H54 (cell line): ENCODE data around the gene CACNA1I.

Experiments
- DNase-seq: peaks from one replicate; pipeline ENCODE4 v3.0.0; 2011; ENCODE audit warnings: low spot score, mixed read lengths; ENCODE audit not compliant: insufficient read length
- FAIRE-seq: peaks from 3 replicates; lab custom pipeline; 2011; peaks lifted over from hg19 to GRCh38; lab: Jason Lieb, UNC
- POLR2A ChIP-seq: IDR thresholded peaks from 2 replicates; pipeline ENCODE4 v1.6.1; 2011; ENCODE audit warnings: low read depth, mild to moderate bottlenecking, low read length

CACNA1I gene

GRCh38 chr22:39530116-39530515 lies 40.4 kb upstream of the CACNA1I start:
- TF ChIP-seq POLR2A, result no peak
- DNase-seq (no peak), FAIRE-seq (no peak)

GRCh38 chr22:39530692-39531331 lies 39.7 kb upstream of the CACNA1I start:
- FAIRE-seq, result no peak

GRCh38 chr22:39532215-39533073 lies 38.1 kb upstream of the CACNA1I start, which contains the start of gene RPS19BP1:
Gene RPS19BP1, minus strand, starts transcription at chr22:39532748. Its CDS starts 10 bp downstream, at chr22:39532738.
- peak; percentile 65 for FAIRE-seq
- DNase-seq, result peak; percentile 84
- TF ChIP-seq POLR2A, result peak; percentile 81

More at GRCh38 chr22:39530692-39531331, 39.7 kb upstream of the CACNA1I start:
- no peak for TF ChIP-seq POLR2A
- no peak for DNase-seq

GRCh38 chr22:39534092-39534506 lies 36.5 kb upstream of the CACNA1I start:
- DNase-seq (no peak), FAIRE-seq (no peak)
- no peak for TF ChIP-seq POLR2A

- no peak for TF ChIP-seq POLR2A
- DNase-seq (peak; percentile 63), FAIRE-seq (no peak)
These were observed 35.8 kb upstream of the CACNA1I start for GRCh38 chr22:39534591-39535356.

- no peak for FAIRE-seq
These were observed 35.2 kb upstream of the CACNA1I start for GRCh38 chr22:39535357-39535725.

GRCh38 chr22:39535831-39536449 lies 34.6 kb upstream of the CACNA1I start:
- FAIRE-seq (no peak), DNase-seq (no peak)
- TF ChIP-seq POLR2A, result no peak

More at GRCh38 chr22:39535357-39535725, 35.2 kb upstream of the CACNA1I start:
- TF ChIP-seq POLR2A, result no peak
- DNase-seq, result no peak

- DNase-seq, result no peak
- no peak for TF ChIP-seq POLR2A
- FAIRE-seq, result no peak
These were observed 33.8 kb upstream of the CACNA1I start for GRCh38 chr22:39536711-39537110.

GRCh38 chr22:39537975-39538374 lies 32.6 kb upstream of the CACNA1I start:
- FAIRE-seq, result no peak
- DNase-seq, result no peak
- TF ChIP-seq POLR2A, result no peak

- FAIRE-seq (no peak), DNase-seq (no peak)
- no peak for TF ChIP-seq POLR2A
These were observed 27.5 kb upstream of the CACNA1I start for GRCh38 chr22:39543095-39543494.

GRCh38 chr22:39545386-39546365 lies 24.9 kb upstream of the CACNA1I start:
- DNase-seq (no peak), FAIRE-seq (no peak)
- no peak for TF ChIP-seq POLR2A

- FAIRE-seq (no peak), DNase-seq (no peak)
- TF ChIP-seq POLR2A, result no peak
These were observed 23.5 kb upstream of the CACNA1I start for GRCh38 chr22:39546889-39547586.

- DNase-seq (no peak), FAIRE-seq (no peak)
- no peak for TF ChIP-seq POLR2A
These were observed 23.0 kb upstream of the CACNA1I start for GRCh38 chr22:39547587-39547947.
